NCI-H187 (cell line): ENCODE results near the gene MYLK.

Experiments
- DNase-seq, 2 experiments: peaks; one replicate each; lab custom pipeline; 2025; lab: John Stamatoyannopoulos, UW

Gene MYLK

GRCh38 chr3:123769356-123769743, 114.8 kb downstream of the MYLK start:
- no peak for DNase-seq

- no peak for DNase-seq
These were observed 115.4 kb downstream of the MYLK start for GRCh38 chr3:123768480-123769355.

- DNase-seq: no peak
These were observed 116.4 kb downstream of the MYLK start for GRCh38 chr3:123767564-123768292.

DNA sequence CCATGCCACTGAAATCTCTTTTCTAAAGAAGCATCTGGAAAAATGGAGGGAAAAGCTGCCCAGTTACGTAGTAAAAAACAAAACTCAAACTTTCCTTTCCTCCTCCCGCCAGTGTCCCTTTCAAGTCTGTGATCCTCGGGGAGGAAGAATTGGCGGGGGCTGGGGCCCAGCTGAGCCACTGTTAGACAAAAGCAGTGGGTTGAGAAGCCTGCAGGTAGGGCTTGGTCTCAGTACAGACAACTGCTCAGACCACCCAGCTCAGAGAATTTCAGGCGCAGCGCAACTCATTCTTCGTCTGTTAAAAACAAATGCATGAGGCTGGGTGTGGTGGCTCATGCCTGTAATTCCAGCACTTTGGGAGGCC, 117.1 kb downstream of the MYLK start:
- DNase-seq: no peak

- no peak for DNase-seq
These were observed 117.7 kb downstream of the MYLK start for GRCh38 chr3:123766193-123767008.

DNA sequence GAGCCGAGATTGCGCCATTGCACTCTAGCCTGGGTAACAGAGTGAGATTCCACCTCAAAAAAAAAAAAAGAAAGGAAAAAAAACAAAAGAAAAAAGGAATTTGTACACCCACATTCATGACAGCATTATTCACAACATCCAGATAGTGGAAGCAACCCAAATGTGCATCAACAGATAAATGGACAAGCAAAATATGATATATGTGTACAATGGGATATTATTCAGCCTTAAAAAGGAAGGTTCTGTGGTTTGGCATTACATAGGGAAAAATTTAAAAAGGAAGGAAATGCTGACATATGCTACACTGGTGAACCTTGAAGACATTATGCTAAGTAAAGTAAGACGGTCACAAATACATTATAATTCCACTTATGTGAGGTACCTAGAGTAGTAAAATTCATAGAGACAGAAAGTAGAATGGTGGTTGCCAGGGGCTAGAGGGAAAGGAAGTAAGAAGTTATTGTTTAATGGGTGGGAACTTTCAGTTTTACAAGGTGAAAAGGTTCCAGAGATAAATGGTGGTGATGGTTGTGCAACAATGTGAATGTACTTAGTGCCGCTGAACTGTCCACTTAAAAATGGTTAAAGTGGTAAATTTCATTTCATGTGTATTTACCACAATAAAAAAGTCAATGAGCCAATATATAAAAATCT, 118.5 kb downstream of the MYLK start:
- no peak for DNase-seq

DNA sequence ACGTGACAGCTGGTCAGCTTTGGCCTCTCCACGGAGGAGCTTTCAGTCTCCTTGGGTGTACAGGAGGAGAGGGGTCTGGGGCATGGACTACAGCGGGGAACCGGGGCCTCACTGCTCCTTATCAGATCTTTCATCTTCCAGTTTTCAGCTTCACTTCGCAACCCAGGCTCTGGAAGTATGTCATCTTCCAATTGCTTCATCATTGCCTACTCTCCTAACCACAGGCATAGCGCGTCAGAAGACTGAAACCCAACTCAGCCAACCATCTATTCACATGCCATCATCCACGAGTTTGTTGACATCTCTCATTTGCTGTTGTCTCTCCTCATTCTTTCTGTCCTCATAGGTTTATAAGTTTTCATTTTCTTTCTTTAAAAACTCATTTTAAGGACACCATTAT, 119.5 kb downstream of the MYLK start:
- no peak for DNase-seq

DNA sequence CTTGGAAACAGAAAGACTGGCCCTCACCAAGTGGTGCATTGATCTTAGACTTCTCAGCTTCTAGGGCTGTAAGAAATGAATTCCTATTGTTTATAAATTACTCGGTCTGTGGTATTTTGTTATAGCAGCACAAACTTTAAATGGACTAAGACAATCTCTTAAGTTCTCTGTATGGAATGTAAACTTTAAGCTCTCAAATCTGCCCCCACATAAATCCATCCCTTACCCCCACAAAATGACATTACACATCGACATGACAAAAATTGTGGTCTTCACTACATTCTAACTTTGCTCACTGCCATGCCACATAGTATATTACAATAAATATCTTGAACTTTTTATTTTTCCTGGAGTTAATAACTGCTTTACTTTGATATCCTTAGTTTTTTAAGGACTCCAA, 121.3 kb downstream of the MYLK start:
- DNase-seq: no peak

DNA sequence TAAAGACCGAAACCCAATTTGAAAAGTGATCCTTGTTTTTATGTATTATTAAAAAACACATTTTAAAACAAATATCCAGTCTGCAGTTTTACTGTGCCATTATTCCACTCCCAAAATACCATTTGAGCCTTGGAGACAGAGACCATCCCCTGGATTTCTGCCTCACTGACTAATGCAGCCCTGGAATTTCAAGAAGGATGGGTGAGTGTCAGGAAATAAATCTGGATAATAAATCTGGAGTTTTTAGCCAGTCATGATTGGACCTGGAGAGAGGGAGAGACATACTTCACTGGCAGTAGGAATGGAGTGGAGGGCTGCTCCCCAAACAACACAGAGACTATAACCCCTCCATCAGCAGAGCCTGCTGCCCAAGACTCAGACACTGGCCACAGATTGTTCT, 123.3 kb downstream of the MYLK start:
- DNase-seq: no peak

DNA sequence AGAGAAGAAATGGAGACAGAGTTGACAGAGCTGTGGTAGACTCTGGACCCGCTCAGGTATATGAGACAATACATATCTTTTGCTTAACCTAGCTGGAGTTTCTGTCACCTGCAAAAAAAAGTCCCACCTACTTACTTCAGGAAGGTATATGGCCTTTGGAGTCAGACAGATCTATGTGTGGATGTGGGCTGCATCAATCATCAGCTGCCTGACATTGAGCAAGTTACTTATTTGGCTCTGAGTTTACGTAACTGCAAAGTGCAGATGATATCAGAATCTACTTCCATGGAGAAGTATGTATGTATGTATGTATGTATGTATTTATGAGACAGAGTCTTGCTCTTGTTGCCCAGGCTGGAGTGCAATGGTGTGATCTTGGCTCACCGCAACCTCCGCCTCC, 124.3 kb downstream of the MYLK start:
- no peak for DNase-seq

DNA sequence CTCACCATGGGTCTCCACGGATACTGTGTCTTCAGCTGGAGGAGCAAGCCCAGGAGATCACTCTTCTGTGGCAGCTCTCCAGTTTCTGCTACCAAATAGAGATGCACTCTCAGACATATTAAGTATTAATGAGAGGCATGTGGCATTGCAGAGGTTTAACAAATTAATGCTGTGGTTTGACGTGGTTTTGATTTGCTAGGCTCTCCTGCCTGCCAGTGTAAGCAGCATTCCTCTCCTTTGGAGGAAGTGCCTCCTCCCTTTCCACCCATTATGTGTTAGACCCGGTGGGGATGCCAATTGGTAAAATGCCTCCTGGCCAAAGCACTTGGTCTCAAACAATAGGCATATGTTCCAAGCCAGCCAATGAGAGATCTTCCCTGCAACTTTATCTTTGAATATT, 124.8 kb downstream of the MYLK start:
- no peak for DNase-seq

GRCh38 chr3:123758081-123758564, 126.0 kb downstream of the MYLK start:
- peak; percentile 64 to 69 for DNase-seq

- DNase-seq: no peak
These were observed 126.7 kb downstream of the MYLK start for GRCh38 chr3:123757281-123757940.

DNA sequence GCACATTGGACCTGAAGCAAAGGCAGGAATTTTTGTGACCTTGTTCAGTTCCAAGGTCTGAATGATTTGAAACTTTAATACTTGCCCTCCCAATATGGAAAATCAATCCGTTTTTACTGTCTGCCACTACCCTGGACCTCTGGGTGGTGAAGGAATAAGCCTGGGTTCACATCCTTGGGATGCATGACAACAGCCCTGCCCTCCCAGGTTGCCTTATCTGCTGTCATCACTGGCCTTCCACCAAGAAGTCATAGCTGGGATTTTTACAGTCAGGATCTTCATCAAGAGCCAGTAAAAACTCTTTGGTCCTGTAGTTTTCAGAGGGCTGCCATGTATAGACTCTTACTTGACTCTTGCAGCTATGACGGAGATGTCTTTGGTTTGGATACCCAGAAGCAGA, 128.6 kb downstream of the MYLK start:
- no peak for DNase-seq

- no peak for DNase-seq
These were observed 129.0 kb downstream of the MYLK start for GRCh38 chr3:123755085-123755484.

- DNase-seq: no peak
These were observed 130.8 kb downstream of the MYLK start for GRCh38 chr3:123753286-123753685.

- DNase-seq: no peak
These were observed 131.9 kb downstream of the MYLK start for GRCh38 chr3:123752228-123752627.

GRCh38 chr3:123751433-123751832, 132.7 kb downstream of the MYLK start:
- DNase-seq: no peak

- DNase-seq: no peak
These were observed 133.3 kb downstream of the MYLK start for GRCh38 chr3:123750659-123751420.

- DNase-seq: no peak
These were observed 133.9 kb downstream of the MYLK start for GRCh38 chr3:123750209-123750608.

- no peak for DNase-seq
These were observed 134.4 kb downstream of the MYLK start for GRCh38 chr3:123749711-123750110.
